CD8-positive, alpha-beta memory T cell (primary cell): ENCODE results near the gene MND1. TPM values are rescaled to one million over a fixed set of nuclear protein-coding genes. Genes with fewer than 3 reads are reported as not detected.
A peak's percentile ranks its signal among the peaks of the same experiment; 100 is the strongest.

Experiments used
- CTCF ChIA-PET: fragments of 350-600 bp; sonication (Branson Sonifier 250); formaldehyde crosslinking; loops from one replicate; lab custom pipeline; 2021; ENCODE audit warnings: antibody characterized with exemption; lab: Charles Lee
- POLR2A ChIA-PET: fragments of 350-600 bp; sonication (Branson Sonifier 250); formaldehyde crosslinking; loops from one replicate; lab custom pipeline; 2021; ENCODE audit warnings: antibody characterized with exemption; lab: Charles Lee
- DNase-seq, 5 donors: peaks; one replicate each; pipeline versions ENCODE4 v3.0.0 to v3.0.0-alpha.2; 2020 to 2022; ENCODE audit warnings: mixed read lengths in 1 of 5
- H3K27ac ChIP-seq: one replicate; pipeline ENCODE4 v1.7.0; 2013; ENCODE audit warnings: low read depth, mild to moderate bottlenecking, low read length, moderate library complexity
- H3K27me3 ChIP-seq: 2 replicates; pipeline ENCODE4 v1.7.0; 2013; ENCODE audit warnings: low read length, mild to moderate bottlenecking; ENCODE audit not compliant: insufficient read depth, poor library complexity, severe bottlenecking
- H3K36me3 ChIP-seq: 2 replicates; pipeline ENCODE4 v1.7.0; 2013; ENCODE audit warnings: mild to moderate bottlenecking, low read length, moderate library complexity; ENCODE audit not compliant: insufficient read depth
- H3K4me1 ChIP-seq: 2 replicates; pipeline ENCODE4 v1.7.0; 2013; ENCODE audit warnings: mild to moderate bottlenecking, low read length, moderate library complexity; ENCODE audit not compliant: insufficient read depth
- H3K4me3 ChIP-seq: 2 replicates; pipeline ENCODE4 v1.7.0; 2013; ENCODE audit warnings: mild to moderate bottlenecking, low read length
- H3K9me3 ChIP-seq: 2 replicates; pipeline ENCODE4 v1.7.0; 2013; ENCODE audit warnings: mild to moderate bottlenecking, low read length
- H3K27ac Mint-ChIP-seq, 8 donors: one replicate each; pipeline ENCODE4 v1.8.0; 2020 to 2021; ENCODE audit warnings: mixed read lengths in 8 of 8, mild to moderate bottlenecking in 6 of 8, inconsistent platforms in 3 of 8, moderate library complexity in 3 of 8
- H3K27me3 Mint-ChIP-seq, 2 donors: one replicate each; pipeline ENCODE4 v1.8.0; 2020 to 2021; ENCODE audit warnings: mixed read lengths in 2 of 2, mild to moderate bottlenecking in 1 of 2, moderate library complexity in 1 of 2
- H3K36me3 Mint-ChIP-seq, 3 donors: one replicate each; pipeline ENCODE4 v1.8.0; 2020 to 2021; ENCODE audit warnings: mixed read lengths in 3 of 3, inconsistent platforms in 1 of 3, mild to moderate bottlenecking in 1 of 3
- H3K4me1 Mint-ChIP-seq, 3 donors: one replicate each; pipeline ENCODE4 v1.8.0; 2020 to 2021; ENCODE audit warnings: mixed read lengths in 3 of 3, inconsistent platforms in 1 of 3, mild to moderate bottlenecking in 1 of 3
- H3K4me3 Mint-ChIP-seq, 7 donors: one replicate each; pipeline ENCODE4 v1.8.0; 2020 to 2021; ENCODE audit warnings: mixed read lengths in 7 of 7, mild to moderate bottlenecking in 6 of 7, moderate library complexity in 4 of 7, inconsistent platforms in 2 of 7
- H3K9me3 Mint-ChIP-seq, 5 donors: one replicate each; pipeline ENCODE4 v1.8.0; 2020 to 2022; ENCODE audit warnings: mixed read lengths in 5 of 5, mild to moderate bottlenecking in 3 of 5, moderate library complexity in 2 of 5, inconsistent platforms in 1 of 5
- polyA plus RNA-seq: library from polyadenylated mRNA; unstranded; fragments of 300-500 nt; fragmentation: Illumina TruSeq; gene quantifications from one replicate; pipeline ENCODE4 v1.2.3, GENCODE V29; 2021
- total RNA-seq, 2 experiments: library from RNA; stranded (reverse); gene quantifications; one replicate each; pipeline ENCODE4 v1.2.3, GENCODE V29; 2021

The MND1 gene
- total and polyA plus RNA-seq, 3 experiments from 2014 or later, result 0.31 to 21.6 (median 20.2) TPM

DNA sequence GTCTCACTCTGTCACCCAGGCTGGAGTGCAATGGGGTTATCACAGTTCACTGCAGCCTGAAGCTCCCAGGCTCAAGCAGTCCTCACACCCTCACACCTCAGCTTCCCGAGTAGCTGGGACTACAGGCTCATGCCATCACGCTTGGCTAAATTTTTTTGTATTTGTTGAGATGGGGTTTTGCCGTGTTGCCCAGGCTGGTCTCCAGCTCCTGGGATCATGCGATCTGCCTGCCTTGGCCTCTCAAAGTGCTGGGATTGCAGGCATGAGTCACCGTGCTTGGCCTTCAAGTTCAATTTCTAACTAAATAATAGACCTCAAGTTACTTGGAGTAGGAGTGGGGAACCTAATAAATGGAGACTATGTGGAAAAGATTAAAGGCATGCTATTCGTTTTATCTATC is 48.9 kb downstream of the MND1 start:
- no peak for DNase-seq
- Histone ChIP-seq H3K4me3 (no peak overlapping the region), H3K4me1 (no peaks in the 10 kb centered on the region), H3K27ac (no peak overlapping the region), H3K36me3 (no peaks in the 10 kb centered on the region), H3K9me3 (no peaks in the 10 kb centered on the region), H3K27me3 (no peaks in the 10 kb centered on the region)
- POLR2A ChIA-PET, result no interaction called here
- no peaks in the 10 kb centered on the region for H3K27me3 Mint-ChIP-seq
- CTCF ChIA-PET, result interaction anchor here (0.7 kb wide), 1 partner anchor 20 kb away, joined by 4 read pairs; no protein-coding TSS in a partner anchor
- H3K9me3 Mint-ChIP-seq, result no peaks in the 10 kb centered on the region
- no peaks in the 10 kb centered on the region for H3K4me1 Mint-ChIP-seq
- H3K27ac Mint-ChIP-seq, result no peak overlapping the region
- no peaks in the 10 kb centered on the region for H3K36me3 Mint-ChIP-seq
- no peak overlapping the region for H3K4me3 Mint-ChIP-seq

DNA sequence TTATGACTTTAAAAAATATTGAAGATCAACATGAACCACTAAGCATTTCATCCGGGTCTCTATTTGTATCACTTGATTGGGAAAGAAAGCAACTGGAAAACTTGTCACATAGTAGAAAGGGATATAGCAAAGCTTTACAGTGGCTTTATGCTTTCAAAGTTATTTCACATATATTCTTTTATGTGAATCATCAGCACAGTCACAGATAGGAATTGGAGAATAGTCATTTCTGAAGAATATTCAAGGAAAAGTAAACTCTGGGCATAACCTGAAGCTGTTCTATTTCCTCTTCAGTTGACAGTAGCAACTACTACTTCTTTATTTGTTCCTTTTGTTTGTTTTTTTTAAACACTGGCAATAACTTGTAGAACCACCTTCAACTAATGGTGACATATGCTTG is 50.5 kb downstream of the MND1 start:
- DNase-seq, result no peak
- no peaks in the 10 kb centered on the region for H3K9me3 Mint-ChIP-seq
- no peaks in the 10 kb centered on the region for H3K36me3 Mint-ChIP-seq
- Histone ChIP-seq H3K9me3 (no peaks in the 10 kb centered on the region), H3K27ac (no peak overlapping the region), H3K4me3 (no peak overlapping the region), H3K36me3 (no peaks in the 10 kb centered on the region), H3K4me1 (peaks cover 7% of the 10 kb centered on the region), H3K27me3 (no peaks in the 10 kb centered on the region)
- no peaks in the 10 kb centered on the region for H3K27me3 Mint-ChIP-seq
- CTCF ChIA-PET, result no interaction called here
- POLR2A ChIA-PET, result no interaction called here
- H3K4me3 Mint-ChIP-seq, result no peak overlapping the region
- no peak overlapping the region for H3K27ac Mint-ChIP-seq
- H3K4me1 Mint-ChIP-seq, result no peaks in the 10 kb centered on the region

DNA sequence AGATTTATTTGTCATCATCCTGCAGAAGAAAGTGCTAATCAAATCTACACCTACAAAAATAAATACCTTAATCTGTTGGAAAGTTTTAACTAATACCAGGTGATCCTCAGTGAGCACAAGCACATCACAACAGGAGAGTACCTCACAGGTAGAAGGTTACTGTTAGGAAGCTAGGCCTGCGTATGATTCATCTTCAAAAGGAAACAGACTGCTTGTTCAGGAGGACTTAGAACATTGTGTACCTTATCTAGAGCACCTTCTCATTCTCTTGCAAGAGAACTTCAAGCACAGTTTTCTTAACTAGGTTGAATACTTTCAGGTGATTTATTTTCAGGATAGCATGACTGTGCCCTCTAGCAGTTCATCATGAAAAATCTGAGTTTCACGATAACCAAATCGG is 54.2 kb downstream of the MND1 start:
- CTCF ChIA-PET, result interaction anchor here (1.6 kb wide), 1 partner anchor 34 kb away, joined by 4 read pairs; no protein-coding TSS in a partner anchor
- Histone ChIP-seq H3K27me3 (no peaks in the 10 kb centered on the region), H3K9me3 (no peaks in the 10 kb centered on the region), H3K4me3 (no peak overlapping the region), H3K36me3 (no peaks in the 10 kb centered on the region), H3K4me1 (peaks cover 7% of the 10 kb centered on the region), H3K27ac (no peak overlapping the region)
- Mint-ChIP-seq H3K27me3 (no peaks in the 10 kb centered on the region), H3K4me3 (no peak overlapping the region), H3K27ac (peak overlapping the region in 1 of 8 donors; percentile 68), H3K9me3 (no peaks in the 10 kb centered on the region), H3K36me3 (no peaks in the 10 kb centered on the region), H3K4me1 (no peaks in the 10 kb centered on the region)
- peak in 1 of 5 donors; percentile 27 for DNase-seq
- POLR2A ChIA-PET, result no interaction called here

DNA sequence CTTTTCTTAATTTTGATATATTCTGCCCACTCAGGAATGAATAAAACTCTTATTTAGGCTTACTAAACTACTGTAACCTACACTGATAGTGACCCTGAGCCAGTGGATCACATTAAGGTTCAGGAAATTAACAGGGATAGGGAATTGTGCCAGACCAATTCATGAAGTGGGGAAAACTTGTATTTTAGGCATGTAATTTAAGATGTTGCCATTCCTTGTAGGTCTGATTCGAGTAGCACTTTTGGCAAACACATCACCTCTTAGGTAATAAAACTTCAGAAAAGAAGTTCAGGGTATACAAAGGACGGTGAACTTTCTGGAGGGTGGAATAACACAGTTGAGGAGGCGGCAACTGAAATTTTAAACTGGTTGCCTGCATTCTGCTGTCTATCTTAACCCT is 54.9 kb downstream of the MND1 start:
- Histone ChIP-seq H3K36me3 (no peaks in the 10 kb centered on the region), H3K4me1 (peaks cover 7% of the 10 kb centered on the region), H3K9me3 (no peaks in the 10 kb centered on the region), H3K4me3 (no peak overlapping the region), H3K27me3 (no peaks in the 10 kb centered on the region), H3K27ac (no peak overlapping the region)
- H3K36me3 Mint-ChIP-seq, result no peaks in the 10 kb centered on the region
- ChIA-PET POLR2A (no interaction called here), CTCF (no interaction called here)
- H3K4me1 Mint-ChIP-seq, result no peaks in the 10 kb centered on the region
- H3K9me3 Mint-ChIP-seq, result no peaks in the 10 kb centered on the region
- no peak overlapping the region for H3K4me3 Mint-ChIP-seq
- H3K27ac Mint-ChIP-seq, result peak overlapping the region in 1 of 8 donors; percentile 23
- H3K27me3 Mint-ChIP-seq, result no peaks in the 10 kb centered on the region
- DNase-seq, result no peak

DNA sequence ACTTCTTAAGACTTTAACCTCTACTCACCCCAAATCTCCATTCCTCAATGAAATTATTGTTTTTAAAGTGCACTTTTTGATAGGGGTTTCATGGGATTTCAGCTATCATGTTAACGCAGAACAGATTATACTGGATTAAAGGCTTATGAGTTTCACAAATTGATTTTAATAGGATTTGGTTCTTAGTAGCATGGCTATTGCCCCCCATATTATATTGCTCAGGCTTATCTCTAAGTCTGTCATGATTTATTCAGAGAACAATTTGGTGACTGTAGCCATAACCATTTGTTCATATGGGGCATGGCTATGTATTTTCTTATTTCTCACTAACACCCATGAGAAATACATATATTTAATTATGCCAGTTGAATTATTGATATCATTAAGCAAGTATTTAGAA is 57.0 kb downstream of the MND1 start:
- H3K27ac Mint-ChIP-seq, result no peak overlapping the region
- no peaks in the 10 kb centered on the region for H3K4me1 Mint-ChIP-seq
- no peak overlapping the region for H3K4me3 Mint-ChIP-seq
- H3K27me3 ChIP-seq, result no peaks in the 10 kb centered on the region
- DNase-seq, result no peak
- H3K36me3 Mint-ChIP-seq, result peaks cover 0 to 3% (median 1%) of the 10 kb centered on the region in 3 donors
- no peak overlapping the region for H3K4me3 ChIP-seq
- H3K9me3 ChIP-seq, result no peaks in the 10 kb centered on the region
- no peaks in the 10 kb centered on the region for H3K27me3 Mint-ChIP-seq
- CTCF ChIA-PET, result no interaction called here
- POLR2A ChIA-PET, result no interaction called here
- no peaks in the 10 kb centered on the region for H3K36me3 ChIP-seq
- peaks cover 7% of the 10 kb centered on the region for H3K4me1 ChIP-seq
- H3K27ac ChIP-seq, result no peak overlapping the region
- H3K9me3 Mint-ChIP-seq, result no peaks in the 10 kb centered on the region

DNA sequence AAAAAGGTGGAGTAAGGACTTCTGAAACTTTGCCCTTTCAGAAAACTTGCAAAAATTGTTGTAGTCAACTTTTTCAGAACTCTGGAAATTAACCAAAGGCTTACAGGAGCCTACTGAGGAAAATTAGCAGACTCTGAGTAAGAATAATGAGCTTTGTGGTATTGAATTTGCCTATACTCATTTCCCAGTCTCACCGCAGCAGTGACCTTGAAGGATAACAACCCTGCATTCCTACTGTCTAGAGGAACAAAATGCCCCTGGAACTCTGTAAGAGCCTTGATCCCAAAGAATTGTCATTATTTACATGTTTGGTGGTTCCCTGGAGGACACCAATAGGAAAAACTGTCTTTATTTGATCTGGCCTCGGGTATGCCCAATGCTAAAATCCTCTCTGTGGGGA is 57.9 kb downstream of the MND1 start:
- Histone ChIP-seq H3K27me3 (no peaks in the 10 kb centered on the region), H3K4me1 (peaks cover 7% of the 10 kb centered on the region), H3K4me3 (no peak overlapping the region), H3K36me3 (no peaks in the 10 kb centered on the region), H3K9me3 (no peaks in the 10 kb centered on the region), H3K27ac (no peak overlapping the region)
- no peak for DNase-seq
- H3K27ac Mint-ChIP-seq, result no peak overlapping the region
- H3K4me3 Mint-ChIP-seq, result no peak overlapping the region
- no peaks in the 10 kb centered on the region for H3K27me3 Mint-ChIP-seq
- no peaks in the 10 kb centered on the region for H3K4me1 Mint-ChIP-seq
- ChIA-PET CTCF (interaction anchor here (1.5 kb wide), 1 partner anchor 30 kb away, joined by 4 read pairs; no protein-coding TSS in a partner anchor), POLR2A (no interaction called here)
- H3K9me3 Mint-ChIP-seq, result no peaks in the 10 kb centered on the region
- H3K36me3 Mint-ChIP-seq, result peaks cover 0 to 7% (median 1%) of the 10 kb centered on the region in 3 donors

DNA sequence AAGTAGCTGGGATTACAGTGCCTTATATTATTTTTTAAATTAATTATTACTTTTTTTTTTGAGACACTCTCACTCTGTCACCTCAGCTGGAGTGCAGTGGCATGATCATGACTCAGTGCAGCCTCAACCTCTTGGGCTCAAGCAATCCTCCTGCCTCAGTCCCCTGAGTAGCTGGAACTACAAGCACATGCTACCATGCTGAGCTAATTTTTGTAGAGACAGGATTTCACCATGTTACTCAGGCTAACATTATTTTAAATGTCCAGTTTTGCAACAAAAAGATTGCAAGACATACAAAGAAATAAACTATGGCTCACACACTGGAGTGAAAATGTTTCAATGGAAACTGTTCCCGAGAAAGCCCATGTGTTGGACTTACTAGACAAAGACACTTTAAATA is 59.2 kb downstream of the MND1 start:
- peaks cover 7% of the 10 kb centered on the region for H3K4me1 ChIP-seq
- DNase-seq, result no peak
- H3K27ac Mint-ChIP-seq, result no peak overlapping the region
- no peaks in the 10 kb centered on the region for H3K36me3 ChIP-seq
- no peak overlapping the region for H3K4me3 ChIP-seq
- H3K9me3 Mint-ChIP-seq, result no peaks in the 10 kb centered on the region
- H3K4me3 Mint-ChIP-seq, result no peak overlapping the region
- H3K27me3 Mint-ChIP-seq, result no peaks in the 10 kb centered on the region
- H3K27me3 ChIP-seq, result no peaks in the 10 kb centered on the region
- no peaks in the 10 kb centered on the region for H3K9me3 ChIP-seq
- H3K27ac ChIP-seq, result no peak overlapping the region
- H3K4me1 Mint-ChIP-seq, result no peaks in the 10 kb centered on the region
- POLR2A ChIA-PET, result no interaction called here
- CTCF ChIA-PET, result interaction anchor here (1.5 kb wide), 1 partner anchor 29 kb away, joined by 4 read pairs; no protein-coding TSS in a partner anchor
- peaks cover 0 to 11% (median 1%) of the 10 kb centered on the region in 3 donors for H3K36me3 Mint-ChIP-seq

DNA sequence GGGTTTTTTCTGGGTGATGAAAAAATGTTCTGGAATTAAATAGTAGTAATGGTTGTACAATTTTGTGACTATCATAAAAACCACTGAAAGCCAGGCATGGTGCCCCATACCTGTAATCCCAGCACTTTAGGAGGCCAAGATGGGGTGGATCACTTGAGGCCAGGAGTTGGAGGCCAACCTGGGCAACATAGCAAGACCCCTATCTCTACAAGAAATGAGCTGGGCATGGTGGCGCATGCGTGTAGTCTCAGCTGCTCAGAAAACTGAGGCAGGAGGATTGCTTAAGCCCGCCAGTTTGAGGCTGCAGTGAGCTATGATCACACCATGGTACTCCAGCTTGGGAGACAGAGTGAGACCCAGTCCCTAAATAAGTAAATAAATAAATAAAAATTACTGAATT is 63.4 kb downstream of the MND1 start:
- Mint-ChIP-seq H3K9me3 (no peaks in the 10 kb centered on the region), H3K4me3 (no peak overlapping the region), H3K36me3 (peaks cover 0 to 11% (median 1%) of the 10 kb centered on the region in 3 donors), H3K4me1 (peaks cover 0 to 11% (median 4%) of the 10 kb centered on the region in 3 donors), H3K27ac (no peak overlapping the region), H3K27me3 (no peaks in the 10 kb centered on the region)
- DNase-seq, result no peak
- ChIA-PET POLR2A (no interaction called here), CTCF (no interaction called here)
- H3K27me3 ChIP-seq, result no peaks in the 10 kb centered on the region
- no peaks in the 10 kb centered on the region for H3K9me3 ChIP-seq
- no peaks in the 10 kb centered on the region for H3K4me1 ChIP-seq
- H3K27ac ChIP-seq, result no peak overlapping the region
- no peak overlapping the region for H3K4me3 ChIP-seq
- no peaks in the 10 kb centered on the region for H3K36me3 ChIP-seq
